GM20000 (cell line): ENCODE measurements around the gene MLPH.

Source experiments
- DNase-seq: peaks from one replicate; pipeline ENCODE4 v3.0.0; 2012; ENCODE audit warnings: low spot score
- CTCF ChIP-seq: IDR thresholded peaks from 2 replicates; pipeline ENCODE4 v1.5.1; 2012; ENCODE audit warnings: mild to moderate bottlenecking, control low read depth; ENCODE audit errors: extremely low read depth, missing control alignments

The MLPH gene

GRCh38 chr2:237604391-237604790 lies 117.3 kb downstream of the MLPH start:
- TF ChIP-seq CTCF = no peak
- DNase-seq = no peak
